Duodenal mucosa (tissue), 2 donors: ENCODE data around the gene ZNF438.

Experiments
- H3K27ac ChIP-seq: one replicate; pipeline ENCODE4 v1.7.0; 2013; ENCODE audit warnings: low read depth, low read length
- H3K27me3 ChIP-seq, 2 donors: one replicate each; pipeline ENCODE4 v1.7.0; 2013; ENCODE audit warnings: low read length in 2 of 2, control low read depth in 1 of 2; ENCODE audit not compliant: insufficient read depth in 2 of 2, control insufficient read depth in 1 of 2
- H3K36me3 ChIP-seq, 2 donors: one replicate each; pipeline ENCODE4 v1.7.0; 2013; ENCODE audit warnings: low read length in 2 of 2, control low read depth in 1 of 2; ENCODE audit not compliant: insufficient read depth in 2 of 2, control insufficient read depth in 1 of 2
- H3K4me1 ChIP-seq, 2 donors: one replicate each; pipeline ENCODE4 v1.7.0; 2013; ENCODE audit warnings: low read length in 2 of 2, control low read depth in 1 of 2; ENCODE audit not compliant: insufficient read depth in 2 of 2, control insufficient read depth in 1 of 2
- H3K4me3 ChIP-seq, 2 donors: one replicate each; pipeline ENCODE4 v1.7.0; 2013; ENCODE audit warnings: low read length in 2 of 2, low read depth in 1 of 2
- H3K9ac ChIP-seq, 2 donors: one replicate each; pipeline ENCODE4 v1.7.0; 2013; ENCODE audit warnings: low read length in 2 of 2, low read depth in 1 of 2
- H3K9me3 ChIP-seq, 2 donors: one replicate each; pipeline ENCODE4 v1.7.0; 2013; ENCODE audit warnings: low read length in 2 of 2, control low read depth in 1 of 2; ENCODE audit not compliant: control insufficient read depth in 1 of 2

ZNF438 gene

GRCh38 chr10:30832749-30833627, 198.7 kb downstream of the ZNF438 start:
- no peak overlapping the region for H3K4me3 ChIP-seq
- H3K4me1 ChIP-seq = peaks cover 4 to 10% of the 10 kb centered on the region in 2 donors
- no peaks in the 10 kb centered on the region for H3K9me3 ChIP-seq
- H3K9ac ChIP-seq = no peak overlapping the region
- no peaks in the 10 kb centered on the region for H3K27me3 ChIP-seq
- no peaks in the 10 kb centered on the region for H3K36me3 ChIP-seq
- H3K27ac ChIP-seq = no peak overlapping the region

DNA sequence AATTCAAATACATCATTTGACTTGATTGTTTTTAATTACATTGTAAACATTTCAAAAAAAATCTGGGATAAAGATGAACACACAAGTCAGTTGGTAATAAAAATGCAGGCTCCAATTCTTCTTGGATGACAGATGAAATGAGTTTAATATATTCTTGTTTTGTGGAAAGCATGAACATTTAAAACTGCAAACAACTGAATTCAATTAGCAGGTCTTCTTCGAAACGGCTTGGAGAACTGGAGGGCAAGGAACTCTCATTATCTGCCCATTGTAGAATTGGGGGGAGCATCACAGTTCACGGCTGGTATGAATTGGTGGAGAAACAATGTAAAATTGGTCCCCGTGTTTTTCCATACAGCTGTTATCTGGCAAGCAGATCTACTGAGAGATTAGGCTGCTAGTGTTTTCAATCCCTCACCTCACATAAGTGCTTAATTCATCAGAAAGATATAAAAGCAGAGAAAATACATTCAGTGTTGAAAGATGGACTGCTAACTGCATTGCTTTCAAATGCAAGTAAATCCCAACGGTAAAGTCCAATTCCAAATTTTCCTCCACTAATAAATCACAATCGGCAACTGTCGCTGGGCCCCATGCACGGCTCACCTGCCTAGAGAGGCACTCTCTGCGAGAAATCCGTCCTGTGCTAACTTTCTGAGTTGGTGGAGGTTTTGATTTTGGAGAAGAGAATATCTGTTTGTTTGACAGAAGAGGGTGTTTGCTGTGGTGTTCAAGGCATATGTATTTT, 199.5 kb downstream of the ZNF438 start:
- no peaks in the 10 kb centered on the region for H3K9me3 ChIP-seq
- H3K4me1 ChIP-seq = peaks cover 4 to 10% of the 10 kb centered on the region in 2 donors
- H3K27ac ChIP-seq = no peak overlapping the region
- no peaks in the 10 kb centered on the region for H3K27me3 ChIP-seq
- H3K4me3 ChIP-seq = no peak overlapping the region
- no peak overlapping the region for H3K9ac ChIP-seq
- H3K36me3 ChIP-seq = no peaks in the 10 kb centered on the region

GRCh38 chr10:30831426-30831825, 200.2 kb downstream of the ZNF438 start:
- no peaks in the 10 kb centered on the region for H3K9me3 ChIP-seq
- no peak overlapping the region for H3K4me3 ChIP-seq
- no peaks in the 10 kb centered on the region for H3K36me3 ChIP-seq
- no peak overlapping the region for H3K9ac ChIP-seq
- H3K4me1 ChIP-seq = peaks cover 4 to 10% of the 10 kb centered on the region in 2 donors
- H3K27ac ChIP-seq = no peak overlapping the region
- H3K27me3 ChIP-seq = no peaks in the 10 kb centered on the region

- Histone ChIP-seq H3K27me3 (no peaks in the 10 kb centered on the region), H3K9ac (no peak overlapping the region), H3K36me3 (no peaks in the 10 kb centered on the region), H3K4me1 (peaks cover 4 to 10% of the 10 kb centered on the region in 2 donors), H3K9me3 (no peaks in the 10 kb centered on the region), H3K4me3 (no peak overlapping the region), H3K27ac (no peak overlapping the region)
Observed at GRCh38 chr10:30830315-30831230, 201.1 kb downstream of the ZNF438 start.

DNA sequence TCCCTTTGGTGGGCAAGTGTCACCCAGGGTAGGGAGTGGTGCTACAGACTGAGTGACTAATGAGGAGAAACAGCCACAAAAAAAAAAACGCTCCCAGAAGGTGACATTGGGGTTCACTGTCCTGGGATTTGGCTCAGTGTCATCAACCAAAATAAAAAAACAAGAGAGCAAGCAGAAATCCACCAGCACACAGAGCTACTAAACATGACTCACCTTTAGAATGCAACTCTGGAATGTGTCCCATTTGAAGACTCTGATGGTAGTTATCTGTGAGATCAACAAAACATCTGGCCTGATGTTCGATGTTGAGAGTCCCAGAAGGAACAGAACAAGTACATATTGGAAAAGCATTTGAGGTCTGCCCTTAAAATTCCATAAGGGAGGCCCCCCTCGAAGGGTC, 201.8 kb downstream of the ZNF438 start:
- Histone ChIP-seq H3K4me3 (no peak overlapping the region), H3K9ac (no peak overlapping the region), H3K4me1 (peaks cover 4 to 10% of the 10 kb centered on the region in 2 donors), H3K27ac (no peak overlapping the region), H3K27me3 (no peaks in the 10 kb centered on the region), H3K9me3 (no peaks in the 10 kb centered on the region), H3K36me3 (no peaks in the 10 kb centered on the region)

DNA sequence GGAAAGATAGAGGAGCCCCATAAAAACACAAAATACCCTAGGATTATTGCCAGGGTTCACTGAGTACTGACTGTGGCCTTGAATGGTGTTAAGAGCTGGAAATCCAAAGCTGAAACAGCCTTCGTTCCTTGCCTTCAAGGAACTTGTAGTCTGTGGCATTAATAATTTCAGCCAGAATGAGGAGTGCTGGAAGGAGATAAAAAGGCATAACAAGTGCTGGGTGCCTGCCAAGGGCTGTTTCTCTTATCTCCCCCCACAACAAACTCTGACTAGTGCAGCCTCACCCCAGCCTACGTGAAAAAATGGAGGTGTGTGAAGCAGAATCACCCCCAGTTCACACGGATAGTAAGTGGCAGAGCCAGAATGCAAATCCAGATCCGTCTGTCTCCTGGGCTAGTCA, 203.0 kb downstream of the ZNF438 start:
- no peak overlapping the region for H3K9ac ChIP-seq
- no peak overlapping the region for H3K4me3 ChIP-seq
- peaks cover 4 to 10% of the 10 kb centered on the region in 2 donors for H3K4me1 ChIP-seq
- no peak overlapping the region for H3K27ac ChIP-seq
- no peaks in the 10 kb centered on the region for H3K36me3 ChIP-seq
- no peaks in the 10 kb centered on the region for H3K27me3 ChIP-seq
- H3K9me3 ChIP-seq = no peaks in the 10 kb centered on the region

GRCh38 chr10:30828164-30828563, 203.5 kb downstream of the ZNF438 start:
- Histone ChIP-seq H3K4me1 (peaks cover 4 to 10% of the 10 kb centered on the region in 2 donors), H3K27me3 (no peaks in the 10 kb centered on the region), H3K9ac (no peak overlapping the region), H3K36me3 (no peaks in the 10 kb centered on the region), H3K4me3 (no peak overlapping the region), H3K27ac (no peak overlapping the region), H3K9me3 (no peaks in the 10 kb centered on the region)

GRCh38 chr10:30827531-30828120, 204.0 kb downstream of the ZNF438 start:
- H3K4me3 ChIP-seq = no peak overlapping the region
- H3K4me1 ChIP-seq = peaks cover 4 to 10% of the 10 kb centered on the region in 2 donors

GRCh38 chr10:30826679-30827078, 205.0 kb downstream of the ZNF438 start:
- Histone ChIP-seq H3K9ac (no peak overlapping the region), H3K4me1 (peaks cover 4 to 10% of the 10 kb centered on the region in 2 donors), H3K36me3 (no peaks in the 10 kb centered on the region), H3K27me3 (no peaks in the 10 kb centered on the region), H3K9me3 (no peaks in the 10 kb centered on the region), H3K27ac (no peak overlapping the region), H3K4me3 (no peak overlapping the region)

More at GRCh38 chr10:30827531-30828120, 204.0 kb downstream of the ZNF438 start:
- Histone ChIP-seq H3K9ac (no peak overlapping the region), H3K9me3 (no peaks in the 10 kb centered on the region), H3K27ac (no peak overlapping the region), H3K27me3 (no peaks in the 10 kb centered on the region), H3K36me3 (no peaks in the 10 kb centered on the region)
